Loucy (cell line): ENCODE results near the gene KIAA0753.

Experiments used
- H2AFZ ChIP-seq: fragments of 200-600 bp; sonication (generic); 2 replicates; pipeline ENCODE4 v1.6.0; 2016; ENCODE audit warnings: antibody characterized with exemption, mild to moderate bottlenecking, low read length, moderate library complexity
- H3F3A ChIP-seq: fragments of 200-600 bp; 2 replicates; pipeline ENCODE4 v1.6.0; 2016; ENCODE audit warnings: antibody characterized with exemption, low read depth, mild to moderate bottlenecking
- H3K27me3 ChIP-seq: fragments of 200-600 bp; sonication (generic); 2 replicates; pipeline ENCODE4 v1.6.1; 2014; ENCODE audit warnings: low read length, mild to moderate bottlenecking; ENCODE audit not compliant: insufficient read depth, poor library complexity, severe bottlenecking
- H3K36me3 ChIP-seq: fragments of 200-600 bp; sonication (generic); 2 replicates; pipeline ENCODE4 v1.6.1; 2016; ENCODE audit warnings: low read length; ENCODE audit not compliant: insufficient read depth
- H3K4me1 ChIP-seq: fragments of 200-600 bp; sonication (generic); 2 replicates; pipeline ENCODE4 v1.5.1; 2014; ENCODE audit warnings: low read length, mild to moderate bottlenecking; ENCODE audit not compliant: insufficient read depth, poor library complexity, severe bottlenecking
- H3K4me2 ChIP-seq: fragments of 200-600 bp; sonication (generic); 2 replicates; pipeline ENCODE4 v1.6.0; 2014; ENCODE audit warnings: antibody characterized with exemption, low read length, low read depth, mild to moderate bottlenecking; ENCODE audit not compliant: poor library complexity, severe bottlenecking
- H3K4me3 ChIP-seq: fragments of 200-600 bp; sonication (generic); 2 replicates; pipeline ENCODE4 v1.5.1; 2014; ENCODE audit warnings: low read length, mild to moderate bottlenecking, mixed read lengths; ENCODE audit not compliant: poor library complexity, severe bottlenecking
- H3K79me2 ChIP-seq: fragments of 200-600 bp; sonication (generic); 2 replicates; pipeline ENCODE4 v1.6.1; 2014; ENCODE audit warnings: low read length; ENCODE audit not compliant: insufficient read depth
- H3K9ac ChIP-seq: fragments of 200-600 bp; sonication (generic); 2 replicates; pipeline ENCODE4 v1.6.0; 2014; ENCODE audit warnings: mild to moderate bottlenecking, low read depth, low read length, moderate library complexity; ENCODE audit not compliant: poor library complexity, severe bottlenecking
- H3K9me2 ChIP-seq: fragments of 200-600 bp; sonication (generic); replicated peaks from 2 replicates; pipeline ENCODE4 v1.6.1; 2016; ENCODE audit warnings: low read depth, low read length, mixed read lengths
- H3K9me3 ChIP-seq: fragments of 200-600 bp; sonication (generic); 2 replicates; pipeline ENCODE4 v1.6.1; 2014; ENCODE audit warnings: mild to moderate bottlenecking, antibody characterized with exemption, low read length, low read depth; ENCODE audit not compliant: insufficient read depth
- H4K20me1 ChIP-seq: fragments of 200-600 bp; sonication (generic); 2 replicates; pipeline ENCODE4 v1.6.0; 2014; ENCODE audit warnings: antibody characterized with exemption, low read length, mild to moderate bottlenecking; ENCODE audit not compliant: insufficient read depth, poor library complexity, severe bottlenecking
- CTCF ChIP-seq: fragments of 200-600 bp; sonication (generic); conservative IDR thresholded peaks from 2 replicates; pipeline ENCODE4 v1.5.1; 2014; ENCODE audit warnings: mild to moderate bottlenecking, antibody characterized with exemption, low read length
- EZH2phosphoT487 ChIP-seq: fragments of 200-600 bp; IDR thresholded peaks from 2 replicates; pipeline ENCODE4 v1.6.1; 2018; ENCODE audit warnings: antibody characterized with exemption, mild to moderate bottlenecking, moderate library complexity, borderline replicate concordance

The KIAA0753 gene

GRCh38 chr17:6544011-6544370 is 96.5 kb downstream of the KIAA0753 start:
- Histone ChIP-seq H2AFZ (no peak overlapping the region), H3K79me2 (no peaks in the 10 kb centered on the region), H3K4me3 (no peak overlapping the region), H4K20me1 (no peaks in the 10 kb centered on the region), H3K4me1 (no peaks in the 10 kb centered on the region), H3K27me3 (no peaks in the 10 kb centered on the region), H3K9ac (no peak overlapping the region), H3K9me3 (peaks cover 4% of the 10 kb centered on the region; the same call in 1 of the 2 replicates), H3F3A (no peaks in the 10 kb centered on the region), H3K36me3 (no peaks in the 10 kb centered on the region), H3K9me2 (no peaks in the 10 kb centered on the region), H3K4me2 (no peak overlapping the region)
- TF ChIP-seq EZH2phosphoT487: no peak

- H3K9me3 ChIP-seq: peaks cover 6% of the 10 kb centered on the region; the same call in 1 of the 2 replicates
- H4K20me1 ChIP-seq: no peaks in the 10 kb centered on the region
- no peaks in the 10 kb centered on the region for H3K9me2 ChIP-seq
- H3K4me1 ChIP-seq: no peaks in the 10 kb centered on the region
- no peak overlapping the region for H3K4me3 ChIP-seq
- H3K4me2 ChIP-seq: no peak overlapping the region
- H3K9ac ChIP-seq: no peak overlapping the region
- H3K27me3 ChIP-seq: no peaks in the 10 kb centered on the region
- no peaks in the 10 kb centered on the region for H3F3A ChIP-seq
- no peak overlapping the region for H2AFZ ChIP-seq
- no peaks in the 10 kb centered on the region for H3K79me2 ChIP-seq
- TF ChIP-seq CTCF (no peak), EZH2phosphoT487 (no peak)
- H3K36me3 ChIP-seq: no peaks in the 10 kb centered on the region
Observed at GRCh38 chr17:6543079-6544010, 97.2 kb downstream of the KIAA0753 start.

GRCh38 chr17:6542577-6542976 is 97.9 kb downstream of the KIAA0753 start:
- no peak overlapping the region for H3K4me2 ChIP-seq
- no peaks in the 10 kb centered on the region for H3K27me3 ChIP-seq
- TF ChIP-seq EZH2phosphoT487 (no peak), CTCF (no peak)
- H3K9ac ChIP-seq: no peak overlapping the region
- peaks cover 6% of the 10 kb centered on the region; the same call in 1 of the 2 replicates for H3K9me3 ChIP-seq
- no peaks in the 10 kb centered on the region for H4K20me1 ChIP-seq
- no peaks in the 10 kb centered on the region for H3K9me2 ChIP-seq
- no peak overlapping the region for H3K4me3 ChIP-seq
- H3F3A ChIP-seq: no peaks in the 10 kb centered on the region
- H3K79me2 ChIP-seq: no peaks in the 10 kb centered on the region
- no peaks in the 10 kb centered on the region for H3K4me1 ChIP-seq
- no peak overlapping the region for H2AFZ ChIP-seq
- H3K36me3 ChIP-seq: no peaks in the 10 kb centered on the region
